ENCODE measurements around the gene SAP30. TPM values are rescaled to one million over a fixed set of nuclear protein-coding genes. Genes with fewer than 3 reads are reported as not detected.

The SAP30 gene
- total and polyA plus RNA-seq, 2 of the 4 experiments (the other 2 are of a cell fraction), result 3.8 to 11.7 TPM

GRCh38 chr4:173382349-173382748 is 11.6 kb downstream of the SAP30 start:
- no peaks in the 10 kb centered on the region for H4K20me1 ChIP-seq (ENCODE audit: insufficient read depth, low read length)
- no peak overlapping the region for H4K8ac ChIP-seq (ENCODE audit: low read depth in 2 of 2, low read length in 2 of 2)
- H3K4me1 ChIP-seq (ENCODE audit: control insufficient read depth, insufficient read depth, low read length), result no peaks in the 10 kb centered on the region
- no peak overlapping the region for H3K4me2 ChIP-seq (ENCODE audit: low read depth, low read length)
- DNase-seq, result no peak
- no peak overlapping the region for H3K18ac ChIP-seq (ENCODE audit: low read depth, low read length)
- H2AK5ac ChIP-seq (ENCODE audit: low read depth, low read length), result no peak overlapping the region
- no peak overlapping the region for H4K5ac ChIP-seq (ENCODE audit: low read depth, low read length)
- intact Hi-C loops (cut with micrococcal nuclease) (no loop called here), dilution Hi-C loops (cut with HindIII; ENCODE audit: low sequenced_read_pairs, unreplicated experiment) (no loop called here), in situ Hi-C loops (cut with MboI; ENCODE audit: low sequenced_read_pairs) (no loop called here)
- H3K27ac ChIP-seq (ENCODE audit: insufficient read depth, low read length), result no peak overlapping the region
- H2BK15ac ChIP-seq (ENCODE audit: low read depth, low read length), result no peak overlapping the region
- no peak overlapping the region for H2BK120ac ChIP-seq (ENCODE audit: low read depth, low read length)
- no peak overlapping the region for H3K4me3 ChIP-seq (ENCODE audit: insufficient read depth, low read depth, low read length)
- no peak overlapping the region for H4K91ac ChIP-seq (ENCODE audit: insufficient read depth, low read depth, low read length)
- no peak overlapping the region for H2AK9ac ChIP-seq (replicated peaks; ENCODE audit: low read depth, low read length, poor library complexity)
- TF ChIP-seq RAD21 (IDR thresholded peaks at IDR 0.05; ENCODE audit: low read length) (no peak), BHLHE40 (IDR thresholded peaks at IDR 0.05; ENCODE audit: low read depth, low read length) (no peak), CHD1 (IDR thresholded peaks at IDR 0.05; ENCODE audit: low read depth, low read length) (no peak), NFE2L2 (IDR thresholded peaks at IDR 0.05; ENCODE audit: low read depth, low read length) (no peak), POLR2A (IDR thresholded peaks at IDR 0.05; ENCODE audit: low read depth, low read length) (no peak), RFX5 (IDR thresholded peaks at IDR 0.05; ENCODE audit: low read depth, low read length) (no peak), FOS (IDR thresholded peaks at IDR 0.05; ENCODE audit: low read depth, low read length) (no peak), CTCF (conservative IDR thresholded peaks at IDR 0.05; ENCODE audit: low read depth, low read length) (no peak), SMC3 (IDR thresholded peaks at IDR 0.05; ENCODE audit: low read depth, low read length) (no peak), ELK1 (IDR thresholded peaks at IDR 0.05; ENCODE audit: borderline replicate concordance, low read depth, low read length) (no peak), RCOR1 (IDR thresholded peaks at IDR 0.05; ENCODE audit: insufficient replicate concordance, low read length) (no peak), USF2 (IDR thresholded peaks at IDR 0.05; ENCODE audit: low read depth, low read length) (no peak), MXI1 (IDR thresholded peaks at IDR 0.05; ENCODE audit: borderline replicate concordance, low read depth, low read length) (no peak), CEBPB (IDR thresholded peaks at IDR 0.05; ENCODE audit: low read depth, low read length) (no peak), MAZ (IDR thresholded peaks at IDR 0.05; ENCODE audit: borderline replicate concordance, low read depth, low read length) (no peak), MAFK (IDR thresholded peaks at IDR 0.05; ENCODE audit: low read depth, low read length) (no peak)
- no peaks in the 10 kb centered on the region for H3K9me3 ChIP-seq (ENCODE audit: control insufficient read depth, insufficient read depth, low read length)
- H2BK5ac ChIP-seq (ENCODE audit: low read depth, low read length, poor library complexity, severe bottlenecking), result no peak overlapping the region
- WGBS, 2 experiments (ENCODE audit: extremely low coverage in 2 of 2, insufficient read length in 1 of 2), result no CpG with 5 or more reads among the region's 4 CpGs
- H2BK20ac ChIP-seq (ENCODE audit: low read depth, low read length), result no peak overlapping the region
- H3K4ac ChIP-seq (ENCODE audit: low read depth, low read length), result no peak overlapping the region
- no peak overlapping the region for H3K9ac ChIP-seq (ENCODE audit: low read depth, low read length)
- H3K23ac ChIP-seq (ENCODE audit: low read depth, low read length), result no peak overlapping the region
- H3K27me3 ChIP-seq (ENCODE audit: control insufficient read depth, insufficient read depth, low read length), result no peaks in the 10 kb centered on the region
- no peak for ATAC-seq (ENCODE audit: low read depth)
- no peak overlapping the region for H2AFZ ChIP-seq (replicated peaks; ENCODE audit: low read length, poor library complexity)
- 0 out of 2 replicates have a peak, but pooled peaks cover 1% of the 10 kb centered on the region for H3K36me3 ChIP-seq (ENCODE audit: control insufficient read depth, insufficient read depth, low read length)
- no peaks in the 10 kb centered on the region for H3K9me1 ChIP-seq (ENCODE audit: insufficient read depth, low read length)
- no peak overlapping the region for H3K14ac ChIP-seq (replicated peaks; ENCODE audit: low read depth, low read length)
- no peak overlapping the region for H3K56ac ChIP-seq (ENCODE audit: extremely low read depth, insufficient read depth, low read length)
- CTCF ChIA-PET, result no interaction called here
- BruUV-seq (replicated peaks), result no TSS peak
- POLR2A ChIA-PET (ENCODE audit: unreplicated experiment), result no interaction called here
- H3K79me1 ChIP-seq (ENCODE audit: low read depth in 1 of 2, low read length in 2 of 2), result no peaks in the 10 kb centered on the region
